Parathyroid adenoma (tissue), 2 donors: ENCODE data around the gene FOLR1.
A peak's percentile ranks its signal among the peaks of the same experiment; 100 is the strongest.

Source experiments
- H2AFZ ChIP-seq: fragments of 300-600 bp; sonication (generic); one replicate; pipeline ENCODE4 v1.7.0; 2017; ENCODE audit warnings: antibody characterized with exemption, mild to moderate bottlenecking
- H3K27ac ChIP-seq: fragments of 300-600 bp; sonication (generic); one replicate; pipeline ENCODE4 v1.7.0; 2017
- H3K27me3 ChIP-seq: fragments of 300-600 bp; sonication (generic); one replicate; pipeline ENCODE4 v1.7.0; 2017; ENCODE audit warnings: low read length; ENCODE audit not compliant: control insufficient read depth, insufficient read depth
- H3K36me3 ChIP-seq: fragments of 300-600 bp; sonication (generic); one replicate; pipeline ENCODE4 v1.7.0; 2017; ENCODE audit warnings: low read length; ENCODE audit not compliant: control insufficient read depth, insufficient read depth
- H3K4me1 ChIP-seq: fragments of 300-600 bp; sonication (generic); one replicate; pipeline ENCODE4 v1.7.0; 2017; ENCODE audit warnings: control low read depth
- H3K4me2 ChIP-seq: fragments of 300-600 bp; sonication (generic); one replicate; pipeline ENCODE4 v1.7.0; 2017; ENCODE audit warnings: low read length
- H3K4me3 ChIP-seq: fragments of 300-600 bp; sonication (generic); one replicate; pipeline ENCODE4 v1.7.0; 2017; ENCODE audit warnings: low read depth, low read length
- H3K79me2 ChIP-seq: fragments of 300-600 bp; sonication (generic); one replicate; pipeline ENCODE4 v1.7.0; 2017; ENCODE audit warnings: control low read depth
- H3K9ac ChIP-seq: fragments of 300-600 bp; sonication (generic); one replicate; pipeline ENCODE4 v1.7.0; 2017; ENCODE audit warnings: mild to moderate bottlenecking
- H3K9me3 ChIP-seq: fragments of 300-600 bp; sonication (generic); one replicate; pipeline ENCODE4 v1.7.0; 2017; ENCODE audit warnings: low read length; ENCODE audit not compliant: control insufficient read depth
- CTCF ChIP-seq: fragments of 300-600 bp; sonication (generic); IDR thresholded peaks from one replicate; pipeline ENCODE4 v1.7.0; 2017; ENCODE audit warnings: antibody characterized with exemption, mild to moderate bottlenecking
- donor health status: primary hyperparathyroidism.

The FOLR1 gene

GRCh38 chr11:72216638-72217037 lies 24.7 kb downstream of the FOLR1 start, which contains the start of gene FOLR2:
FOLR2 (plus strand) TSS chr11:72216794; CDS start chr11:72218585, 1,791 bp downstream.
- TF ChIP-seq CTCF = no peak
- Histone ChIP-seq H2AFZ (no peak within 1 kb of the TSS), H3K27me3 (no peaks in the 10 kb centered on the region), H3K4me3 (no peak within 1 kb of the TSS), H3K9ac (no peak within 1 kb of the TSS), H3K27ac (no peak within 1 kb of the TSS), H3K9me3 (no peaks in the 10 kb centered on the region), H3K4me1 (no peaks in the 10 kb centered on the region), H3K79me2 (no peaks in the 10 kb centered on the region), H3K4me2 (no peak within 1 kb of the TSS), H3K36me3 (no peaks in the 10 kb centered on the region)

- Histone ChIP-seq H3K79me2 (no peaks in the 10 kb centered on the region), H3K27ac (no peak overlapping the region), H3K4me1 (peaks cover 3% of the 10 kb centered on the region), H2AFZ (peak overlapping the region; percentile 33), H3K36me3 (no peaks in the 10 kb centered on the region), H3K4me3 (no peak overlapping the region), H3K27me3 (no peaks in the 10 kb centered on the region), H3K9me3 (no peaks in the 10 kb centered on the region), H3K4me2 (no peak overlapping the region), H3K9ac (no peak overlapping the region)
- TF ChIP-seq CTCF = no peak
These were observed 25.9 kb downstream of the FOLR1 start for GRCh38 chr11:72217841-72218240.

GRCh38 chr11:72218251-72218745 lies 26.4 kb downstream of the FOLR1 start:
- Histone ChIP-seq H3K36me3 (no peaks in the 10 kb centered on the region), H3K4me1 (peaks cover 3% of the 10 kb centered on the region), H2AFZ (no peak overlapping the region), H3K27me3 (no peaks in the 10 kb centered on the region), H3K79me2 (no peaks in the 10 kb centered on the region), H3K27ac (no peak overlapping the region), H3K9ac (no peak overlapping the region), H3K4me2 (no peak overlapping the region), H3K9me3 (no peaks in the 10 kb centered on the region), H3K4me3 (no peak overlapping the region)
- TF ChIP-seq CTCF = no peak

GRCh38 chr11:72220696-72221363 lies 28.9 kb downstream of the FOLR1 start:
- no peak for TF ChIP-seq CTCF
- Histone ChIP-seq H3K9ac (no peak overlapping the region), H3K27ac (no peak overlapping the region)

More at GRCh38 chr11:72220696-72221363, 28.9 kb downstream of the FOLR1 start:
- Histone ChIP-seq H3K27me3 (no peaks in the 10 kb centered on the region), H2AFZ (no peak overlapping the region), H3K79me2 (no peaks in the 10 kb centered on the region), H3K9me3 (no peaks in the 10 kb centered on the region), H3K36me3 (no peaks in the 10 kb centered on the region), H3K4me3 (no peak overlapping the region), H3K4me1 (peaks cover 3% of the 10 kb centered on the region), H3K4me2 (no peak overlapping the region)
